ENCODE measurements around the gene PITPNC1. TPM values are rescaled to one million over a fixed set of nuclear protein-coding genes. Genes with fewer than 3 reads are reported as not detected.
"Not testable (repeated sequence)": the region's sequence is repeated elsewhere in the genome, so short reads cannot be mapped to it uniquely, and the experiment has no call there.

PITPNC1 gene
- polyA plus RNA-seq, 4 donors = 20.0 to 23.7 (median 20.5) TPM

DNA sequence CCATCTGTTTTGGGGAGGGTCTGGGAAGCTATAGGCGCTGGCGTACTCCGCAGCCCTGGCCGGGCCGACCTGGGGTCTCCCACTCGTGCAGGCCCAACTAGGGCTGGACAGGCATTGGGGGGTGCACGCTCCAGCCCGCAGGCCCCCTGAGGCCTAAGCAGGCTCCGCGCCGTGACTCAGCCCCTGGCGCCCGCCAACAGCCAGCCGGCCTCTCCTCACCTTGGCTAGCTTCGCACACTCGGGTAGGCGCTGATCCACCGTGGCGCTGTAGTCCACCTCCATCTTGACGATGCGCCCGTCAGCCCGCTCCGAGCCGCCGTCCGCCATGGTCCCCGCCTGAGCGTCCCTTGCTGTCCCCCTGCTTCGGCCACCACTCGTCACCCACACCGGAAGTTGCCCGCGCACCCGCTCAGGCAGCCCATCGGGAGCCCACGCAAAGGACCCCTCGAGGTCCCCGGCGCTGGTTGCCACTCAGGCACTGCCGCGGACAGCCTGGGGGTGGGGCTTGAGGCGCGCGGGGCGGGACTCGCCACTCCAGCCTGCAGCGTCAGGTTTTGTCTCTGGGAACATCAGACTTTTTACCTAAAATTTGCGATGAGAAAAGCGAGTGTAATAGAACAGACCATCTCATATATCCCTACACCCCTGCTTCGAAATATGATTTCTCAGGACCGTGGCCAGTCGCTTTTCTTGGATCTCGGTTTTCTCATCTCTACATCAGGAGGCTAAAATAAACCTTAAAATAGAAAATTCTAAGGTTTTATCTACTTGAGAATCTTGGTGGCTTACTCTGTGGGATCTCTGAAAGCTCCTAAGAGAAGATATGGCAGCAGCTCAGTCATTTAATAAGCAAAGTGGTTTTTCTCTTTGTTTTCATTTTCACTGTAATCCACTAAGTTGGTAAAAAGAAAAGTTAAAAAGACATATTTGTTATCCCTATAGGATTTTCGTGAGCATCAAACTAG lies 10.6 kb upstream of the PITPNC1 start, which contains the start of gene PSMD12:
Gene PSMD12, minus strand, starts transcription at position 385 of the 965 bp plus-strand sequence. Its CDS starts 58 bp downstream, at position 327.
- DNase-seq (ENCODE audit: low read depth in 4 of 4, low spot score in 2 of 4) = peak in 2 of 4 donors; percentile 79 to 88

GRCh38 chr17:67369676-67370075 lies 7.4 kb upstream of the PITPNC1 start:
- no peak for DNase-seq (ENCODE audit: low read depth in 4 of 4, low spot score in 2 of 4)

GRCh38 chr17:67372751-67373150 lies 4.3 kb upstream of the PITPNC1 start:
- DNase-seq (ENCODE audit: low read depth in 4 of 4, low spot score in 2 of 4) = no peak

GRCh38 chr17:67374329-67375053 lies 2.6 kb upstream of the PITPNC1 start:
- peak in 1 of 4 donors; percentile 70 for DNase-seq (ENCODE audit: low read depth in 4 of 4, low spot score in 2 of 4)

DNA sequence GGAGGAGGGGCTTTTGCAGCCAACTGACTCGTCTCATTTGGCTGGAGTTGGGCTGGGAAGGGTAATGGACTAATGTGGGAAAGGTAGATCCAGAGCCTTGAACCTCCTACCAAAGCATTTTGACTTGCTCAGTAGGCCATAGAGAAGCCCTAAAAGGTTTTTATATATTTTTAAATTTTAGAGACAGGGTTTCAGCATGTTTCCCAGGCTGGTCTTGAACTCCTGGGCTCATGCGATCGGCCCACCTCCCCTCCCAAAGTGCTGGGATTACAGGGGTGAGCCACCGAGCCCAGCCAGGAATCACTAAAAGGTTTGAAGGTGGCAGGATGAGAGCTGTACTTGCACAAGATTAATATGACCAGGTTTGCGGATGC lies 2.0 kb upstream of the PITPNC1 start:
- no peak for DNase-seq (ENCODE audit: low read depth in 4 of 4, low spot score in 2 of 4)

DNA sequence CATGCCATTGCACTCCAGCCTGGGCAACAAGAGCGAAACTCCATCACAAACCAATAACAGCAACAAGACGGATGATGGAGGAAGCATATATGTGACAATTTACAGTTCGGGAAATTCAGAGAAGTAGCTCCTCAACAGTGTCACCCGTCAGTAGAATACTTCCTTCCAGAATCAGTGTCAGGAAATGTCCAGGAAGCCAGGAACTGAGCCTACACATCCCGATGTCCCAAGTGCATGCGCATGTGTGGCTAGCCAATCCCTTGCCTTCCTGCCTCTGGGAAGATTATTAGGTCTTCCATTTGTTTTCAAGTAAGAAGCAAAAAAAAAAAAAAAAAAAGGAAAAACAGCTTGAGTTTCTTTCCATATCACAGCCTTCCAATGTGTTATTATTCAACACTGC lies 1.4 kb upstream of the PITPNC1 start:
- DNase-seq (ENCODE audit: low read depth in 4 of 4, low spot score in 2 of 4) = no peak

- no peak for DNase-seq (ENCODE audit: low read depth in 4 of 4, low spot score in 2 of 4)
Observed at GRCh38 chr17:67376415-67376736, 705 bp upstream of the PITPNC1 start.

- DNase-seq (ENCODE audit: low read depth in 4 of 4, low spot score in 2 of 4) = peak in 3 of 4 donors; percentile 41 to 54 (median 44)
Observed at GRCh38 chr17:67377488-67378453, 690 bp downstream of the PITPNC1 start.

GRCh38 chr17:67378454-67379250 lies 1.6 kb downstream of the PITPNC1 start:
- DNase-seq (ENCODE audit: low read depth in 4 of 4, low spot score in 2 of 4) = peak in 3 of 4 donors; percentile 52 to 68 (median 53)

- DNase-seq (ENCODE audit: low read depth in 4 of 4, low spot score in 2 of 4) = no peak
Observed at GRCh38 chr17:67379251-67379630, 2.2 kb downstream of the PITPNC1 start.

DNA sequence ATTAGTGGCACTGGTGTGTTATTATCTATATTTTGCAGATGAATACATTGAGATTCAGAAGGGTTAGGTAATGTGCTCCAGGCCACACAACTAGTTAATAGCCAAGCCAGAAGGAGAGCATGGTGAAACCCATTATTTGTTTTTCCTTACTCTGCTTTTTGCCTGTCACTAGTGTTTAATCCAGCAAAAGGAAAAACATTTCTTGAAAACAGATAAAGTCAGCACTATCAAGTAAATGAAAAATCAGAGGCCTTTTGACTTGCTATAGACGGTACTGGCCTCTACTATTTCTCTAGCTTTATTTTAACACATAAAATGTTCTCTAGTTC lies 4.8 kb downstream of the PITPNC1 start:
- no peak for DNase-seq (ENCODE audit: low read depth in 4 of 4, low spot score in 2 of 4)

- DNase-seq (ENCODE audit: low read depth in 4 of 4, low spot score in 2 of 4) = no peak
Observed at GRCh38 chr17:67385122-67385988, 8.3 kb downstream of the PITPNC1 start.

- peak in 1 of 4 donors; percentile 19 for DNase-seq (ENCODE audit: low read depth in 4 of 4, low spot score in 2 of 4)
Observed at GRCh38 chr17:67386965-67387551, 10.0 kb downstream of the PITPNC1 start.

DNA sequence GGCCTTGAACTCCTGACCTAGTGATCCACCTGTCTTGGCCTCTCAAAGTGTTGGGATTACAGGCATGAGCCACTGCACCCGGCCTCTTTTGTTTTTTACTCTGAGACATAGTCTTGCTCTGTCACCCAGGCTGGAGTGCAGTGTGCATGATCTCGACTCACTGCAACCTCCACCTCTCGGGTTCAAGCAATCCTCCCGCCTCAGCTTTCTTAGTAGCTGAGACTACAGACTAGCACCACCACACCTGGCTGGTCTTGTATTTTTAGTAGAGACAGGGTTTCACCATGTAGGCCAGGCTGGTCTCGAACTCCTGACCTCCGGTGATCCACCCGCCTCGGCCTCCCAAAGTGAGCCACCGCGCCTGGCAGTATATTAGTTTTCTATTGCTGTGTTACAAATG lies 11.5 kb downstream of the PITPNC1 start:
- not testable (repeated sequence) for DNase-seq (ENCODE audit: low read depth in 4 of 4, low spot score in 2 of 4)

DNA sequence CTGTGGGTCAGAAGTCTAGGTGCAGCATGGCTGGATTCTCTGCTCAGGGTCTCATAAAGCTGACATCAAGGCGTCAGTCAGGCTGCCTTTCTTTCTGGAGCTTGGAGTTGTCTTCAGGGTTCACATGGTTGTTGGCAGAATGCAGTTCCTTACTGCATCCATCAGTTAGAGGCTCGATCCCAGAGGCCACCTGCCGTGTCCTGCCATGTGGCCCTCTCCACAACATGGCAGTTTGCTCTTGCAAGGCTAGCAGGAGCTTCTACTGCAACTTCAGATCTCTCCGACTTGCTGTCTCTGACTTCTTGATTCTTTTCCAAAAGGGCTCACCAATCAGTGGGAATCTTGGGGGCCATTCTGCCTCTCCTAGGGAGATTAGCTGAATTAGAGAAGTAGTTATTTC lies 11.9 kb downstream of the PITPNC1 start:
- DNase-seq (ENCODE audit: low read depth in 4 of 4, low spot score in 2 of 4) = no peak

GRCh38 chr17:67390006-67390645 lies 13.0 kb downstream of the PITPNC1 start:
- DNase-seq (ENCODE audit: low read depth in 4 of 4, low spot score in 2 of 4) = no peak

- DNase-seq (ENCODE audit: low read depth in 4 of 4, low spot score in 2 of 4) = peak in 3 of 4 donors; percentile 48 to 68 (median 65)
Observed at GRCh38 chr17:67390646-67391361, 13.7 kb downstream of the PITPNC1 start.

Data from left renal cortex interstitium (tissue), 4 donors.